GM12878 (cell line): Measurements from ENCODE around the gene PRC1. TPM values are rescaled to one million over a fixed set of nuclear protein-coding genes. Genes with fewer than 3 reads are reported as not detected.

Experiments
- ATAC-seq: fragments of 200-7000 bp; cut with Tn5 transposase; 3 replicates; pipeline ENCODE4 v1.9.1; 2020; ENCODE audit warnings: mild to moderate bottlenecking, moderate library complexity
- BruUV-seq: library from RNA; stranded (reverse); fragments of 400-500 nt; replicated peaks from 2 replicates; lab custom pipeline; 2021; lab: Mats Ljungman, UMichigan
- CTCF ChIA-PET: fragments of 300-600 bp; sonication (Branson Sonifier 250); formaldehyde crosslinking; extraction: SDS; loops from one replicate; lab custom pipeline; 2021; ENCODE audit warnings: inconsistent platforms; lab: Yijun Ruan, JAX
- POLR2A ChIA-PET: fragments of 350-600 bp; formaldehyde crosslinking; extraction: SDS; loops from one replicate; lab custom pipeline; 2021; ENCODE audit warnings: inconsistent platforms; lab: Charles Lee
- RAD21 ChIA-PET: fragments of 300-600 bp; sonication (Branson Sonifier 250); formaldehyde crosslinking; loops from one replicate; lab custom pipeline; 2023; ENCODE audit warnings: antibody characterized with exemption; ENCODE audit not compliant: unreplicated experiment; lab: Charles Lee
- SMC1A ChIA-PET: fragments of 300-600 bp; sonication (Branson Sonifier 250); formaldehyde crosslinking; loops from one replicate; lab custom pipeline; 2023; ENCODE audit not compliant: unreplicated experiment, uncharacterized antibody; lab: Charles Lee
- DNase-seq: peaks from one replicate; pipeline ENCODE4 v3.0.0-alpha.2; 2011; ENCODE audit warnings: low read depth, low spot score
- FAIRE-seq: peaks from 3 replicates; lab custom pipeline; 2011; peaks lifted over from hg19 to GRCh38; lab: Jason Lieb, UNC
- H2AFZ ChIP-seq: 2 replicates; pipeline ENCODE4 v1.6.0; 2011; ENCODE audit warnings: low read depth, low read length, control low read depth; ENCODE audit not compliant: control insufficient read depth
- H3K27ac ChIP-seq: 2 replicates; pipeline ENCODE4 v1.5.1; 2011; ENCODE audit warnings: control low read depth; ENCODE audit not compliant: control insufficient read depth, insufficient read depth
- H3K27me3 ChIP-seq, 2 experiments: replicated peaks in 1 of 2; 2 replicates each; pipeline versions ENCODE4 v1.6.0 to v1.6.1; 2011; ENCODE audit warnings: low read length in 1 of 2; ENCODE audit not compliant: control insufficient read depth in 2 of 2, insufficient read depth in 2 of 2
- H3K36me3 ChIP-seq, 2 experiments: 2 replicates each; pipeline ENCODE4 v1.5.1; 2011; ENCODE audit warnings: low read length in 1 of 2; ENCODE audit not compliant: control insufficient read depth in 2 of 2, insufficient read depth in 2 of 2
- H3K4me1 ChIP-seq: 2 replicates; pipeline ENCODE4 v1.6.1; 2011; ENCODE audit warnings: mild to moderate bottlenecking, low read length, moderate library complexity, mixed read lengths; ENCODE audit not compliant: control insufficient read depth, insufficient read depth
- H3K4me2 ChIP-seq: 2 replicates; pipeline ENCODE4 v1.6.0; 2011; ENCODE audit warnings: control low read depth; ENCODE audit not compliant: control insufficient read depth, insufficient read depth
- H3K4me3 ChIP-seq: fragments of 200-600 bp; sonication (generic); 2 replicates; pipeline ENCODE4 v1.5.1; 2016
- H3K79me2 ChIP-seq: 2 replicates; pipeline ENCODE4 v1.6.0; 2011; ENCODE audit warnings: low read length; ENCODE audit not compliant: control insufficient read depth, insufficient read depth
- H3K9ac ChIP-seq: 2 replicates; pipeline ENCODE4 v1.8.0; 2011; ENCODE audit warnings: low read length, control low read depth, mixed read lengths; ENCODE audit not compliant: control insufficient read depth, insufficient read depth
- H3K9me3 ChIP-seq: replicated peaks from 3 replicates; pipeline ENCODE4 v1.5.1; 2011; ENCODE audit warnings: mild to moderate bottlenecking, low read length; ENCODE audit not compliant: control insufficient read depth, insufficient read depth
- H4K20me1 ChIP-seq: 2 replicates; pipeline ENCODE4 v1.6.0; 2011; ENCODE audit not compliant: control insufficient read depth, insufficient read depth
- BRCA1 ChIP-seq: IDR thresholded peaks from 2 replicates; pipeline ENCODE4 v1.6.1; 2011; ENCODE audit warnings: low read depth, low read length, improper control_type of control experiment
- CHD2 ChIP-seq: IDR thresholded peaks from 2 replicates; pipeline ENCODE4 v1.6.1; 2011; ENCODE audit warnings: low read depth, low read length, improper control_type of control experiment, borderline replicate concordance
- CHD4 ChIP-seq: fragments of 200-600 bp; sonication (generic); IDR thresholded peaks from 2 replicates; pipeline ENCODE4 v1.6.1; 2016; ENCODE audit warnings: mild to moderate bottlenecking
- EP300 ChIP-seq, 2 experiments: fragments of 150-350 bp in 1 of 2; IDR thresholded peaks; 2 replicates each; pipeline ENCODE4 v1.6.1; 2011 to 2012; ENCODE audit warnings: low read depth in 2 of 2, low read length in 2 of 2, borderline replicate concordance in 1 of 2, improper control_type of control experiment in 1 of 2, inconsistent platforms in 1 of 2; ENCODE audit not compliant: control insufficient read depth in 1 of 2
- HCFC1 ChIP-seq: fragments of 150-350 bp; IDR thresholded peaks from 2 replicates; pipeline ENCODE4 v1.6.1; 2014; ENCODE audit warnings: low read length
- MEF2B ChIP-seq: fragments of 450-650 bp; IDR thresholded peaks from 2 replicates; pipeline ENCODE4 v1.6.1; 2018; ENCODE audit warnings: mild to moderate bottlenecking, moderate library complexity; ENCODE audit not compliant: partially characterized antibody, poor library complexity, severe bottlenecking
- SMARCA5 ChIP-seq: fragments of 450-650 bp; IDR thresholded peaks from 2 replicates; pipeline ENCODE4 v1.6.1; 2017; ENCODE audit warnings: mild to moderate bottlenecking
- SPI1 ChIP-seq: IDR thresholded peaks from 2 replicates; pipeline ENCODE4 v1.6.1; 2011; ENCODE audit warnings: low read depth, mild to moderate bottlenecking, low read length, moderate library complexity, borderline replicate concordance; ENCODE audit not compliant: insufficient read depth
- SREBF2 ChIP-seq: IDR thresholded peaks from 2 replicates; pipeline ENCODE4 v1.6.1; 2012; ENCODE audit warnings: mild to moderate bottlenecking, low read length
- SRF ChIP-seq, 2 experiments: IDR thresholded peaks; 2 replicates each; pipeline ENCODE4 v1.6.1; 2011; ENCODE audit warnings: low read depth in 2 of 2, low read length in 2 of 2, mild to moderate bottlenecking in 1 of 2, moderate library complexity in 1 of 2
- ZZZ3 ChIP-seq: IDR thresholded peaks from 2 replicates; pipeline ENCODE4 v1.6.1; 2011; ENCODE audit warnings: low read depth; ENCODE audit not compliant: control insufficient read depth, insufficient read length
- WGBS: methylation state at CpG from one replicate; pipeline ENCODE4 v1.1.6; 2016; ENCODE audit warnings: low lambda C conversion rate; ENCODE audit not compliant: insufficient replicate concordance, insufficient coverage; ENCODE audit errors: missing lambda C conversion rate; 5-methylcytosine and 5-hydroxymethylcytosine counted together
- in situ Hi-C: fragments of 300-500 bp; cut with MboI; formaldehyde crosslinking; loops from 9 replicates; pipeline ENCODE4 v1.14.3; 2018; ENCODE audit warnings: mixed read lengths
- intact Hi-C: fragments of 100-400 bp; cut with micrococcal nuclease; formaldehyde crosslinking; loops from one replicate; pipeline ENCODE4 v1.14.2; 2022; ENCODE audit not compliant: unreplicated experiment
- polyA plus RNA-seq, 11 experiments: library from polyadenylated mRNA; depleted of rRNA in 4 of 11; unstranded in 6 of 11; stranded (reverse) in 5 of 11; fragments of >200 nt; fragmentation: Nextera tagmentation in 4 of 11; fragmentation: Illumina TruSeq in 1 of 11; extraction: Ambion mirVana in 4 of 11; extraction: Trizol in 1 of 11; gene quantifications; 1 replicate in 1 of 11; 2 replicates in 10 of 11; pipeline versions ENCODE4 v1.2.1 to v1.2.3, GENCODE V29; 2011 to 2016; ENCODE audit warnings: inconsistent platforms in 2 of 11, missing spikeins in 2 of 11, low read depth in 1 of 11
- total RNA-seq, 4 experiments: library from RNA; depleted of rRNA in 3 of 4; stranded (reverse); fragments of >200 nt in 3 of 4; fragmentation: Illumina TruSeq in 1 of 4; extraction: Trizol in 1 of 4; gene quantifications; 2 replicates each; pipeline versions ENCODE4 v1.2.1 to v1.2.3, GENCODE V29; 2013 to 2021
- TF ChIP-seq, protein P1 (sequence below): fragments of 450-650 bp; IDR thresholded peaks from 2 replicates; pipeline ENCODE4 v1.6.1; 2017; ENCODE audit warnings: mild to moderate bottlenecking, low read depth, inconsistent platforms; ENCODE audit not compliant: poor library complexity, severe bottlenecking
- TF ChIP-seq, protein P2 (sequence below): IDR thresholded peaks from 2 replicates; pipeline ENCODE4 v1.6.1; 2012; ENCODE audit warnings: low read length, inconsistent platforms

PRC1 gene
- total and polyA plus RNA-seq, 10 of the 15 experiments (the other 5 are each of a cell fraction or from before 2014, with no cell fraction given): 100 to 241 (median 131) TPM

DNA sequence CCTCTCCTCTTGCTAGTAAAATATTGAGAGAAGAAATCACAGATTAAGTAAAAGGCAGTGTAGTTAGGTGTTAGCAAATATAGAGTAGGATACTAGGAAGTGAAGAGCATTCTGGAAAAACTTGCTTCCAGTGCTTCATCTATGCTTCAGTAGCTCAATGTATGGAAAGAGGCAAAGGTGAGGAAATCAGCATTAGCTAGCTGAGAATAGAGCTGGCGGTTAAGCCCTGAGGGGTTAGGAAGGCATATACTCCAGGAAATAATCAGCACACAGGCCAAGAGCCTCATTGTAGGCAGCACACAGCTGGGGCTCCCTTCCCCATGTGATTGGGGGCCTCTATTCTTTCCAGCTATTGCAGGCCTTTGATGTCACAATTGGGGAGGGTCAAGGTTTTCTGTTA, 25.9 kb downstream of the PRC1 start:
- DNase-seq (no peak), ATAC-seq (no peak), FAIRE-seq (no peak)
- Histone ChIP-seq H3K4me2 (no peak overlapping the region), H3K9me3 (no peaks in the 10 kb centered on the region), H3K27ac (no peak overlapping the region), H3K9ac (no peak overlapping the region), H4K20me1 (no peaks in the 10 kb centered on the region), H3K27me3 (no peaks in the 10 kb centered on the region), H3K4me3 (no peak overlapping the region), H3K79me2 (no peaks in the 10 kb centered on the region), H2AFZ (no peak overlapping the region), H3K36me3 (peaks cover 32 to 49% of the 10 kb centered on the region in 2 experiments), H3K4me1 (no peaks in the 10 kb centered on the region)
- ChIA-PET RAD21 (interaction anchor here (0.9 kb wide), 1 partner anchor 19 kb away, joined by 3 read pairs; no protein-coding TSS in a partner anchor), POLR2A (interaction anchor here (0.6 to 1.1 kb wide), 2 partner anchors 13 to 25 kb away, joined by 3 to 4 read pairs; no protein-coding TSS in a partner anchor), CTCF (interaction anchor here (1.3 to 2.6 kb wide), 3 partner anchors 13 to 65 kb away, joined by 3 to 12 read pairs (median 4); partner anchors contain the start of gene RCCD1), SMC1A (interaction anchor here (1.0 kb wide), 1 partner anchor 15 kb away, joined by 3 read pairs; no protein-coding TSS in a partner anchor)
- intact Hi-C loops (no loop called here), in situ Hi-C loops (loop anchor here (25.0 kb wide), 1 partner anchor 1381 kb away; the partner anchor contains the start of gene TICRR)
- WGBS: 100% methylated on average over 1 of the region's 1 CpG
- no peak for TF ChIP-seq CHD4
- no peak for TF ChIP-seq SREBF2
- no peak for TF ChIP-seq SPI1
- TF ChIP-seq BRCA1: no peak
- TF ChIP-seq, protein P1, sequence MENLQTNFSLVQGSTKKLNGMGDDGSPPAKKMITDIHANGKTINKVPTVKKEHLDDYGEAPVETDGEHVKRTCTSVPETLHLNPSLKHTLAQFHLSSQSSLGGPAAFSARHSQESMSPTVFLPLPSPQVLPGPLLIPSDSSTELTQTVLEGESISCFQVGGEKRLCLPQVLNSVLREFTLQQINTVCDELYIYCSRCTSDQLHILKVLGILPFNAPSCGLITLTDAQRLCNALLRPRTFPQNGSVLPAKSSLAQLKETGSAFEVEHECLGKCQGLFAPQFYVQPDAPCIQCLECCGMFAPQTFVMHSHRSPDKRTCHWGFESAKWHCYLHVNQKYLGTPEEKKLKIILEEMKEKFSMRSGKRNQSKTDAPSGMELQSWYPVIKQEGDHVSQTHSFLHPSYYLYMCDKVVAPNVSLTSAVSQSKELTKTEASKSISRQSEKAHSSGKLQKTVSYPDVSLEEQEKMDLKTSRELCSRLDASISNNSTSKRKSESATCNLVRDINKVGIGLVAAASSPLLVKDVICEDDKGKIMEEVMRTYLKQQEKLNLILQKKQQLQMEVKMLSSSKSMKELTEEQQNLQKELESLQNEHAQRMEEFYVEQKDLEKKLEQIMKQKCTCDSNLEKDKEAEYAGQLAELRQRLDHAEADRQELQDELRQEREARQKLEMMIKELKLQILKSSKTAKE: no peak
- TF ChIP-seq SMARCA5: no peak
- no peak for TF ChIP-seq MEF2B
- no peak for TF ChIP-seq EP300 (IDR thresholded peaks at IDR 0.05; ENCODE audit: borderline replicate concordance in 1 of 2, control insufficient read depth in 1 of 2, low read depth in 2 of 2, low read length in 2 of 2)
- no peak for TF ChIP-seq ZZZ3
- no peak for TF ChIP-seq SRF (IDR thresholded peaks at IDR 0.05; ENCODE audit: low read depth in 2 of 2, low read length in 2 of 2)
- TF ChIP-seq CHD2: no peak
- no peak for TF ChIP-seq HCFC1
- TF ChIP-seq, protein P2, sequence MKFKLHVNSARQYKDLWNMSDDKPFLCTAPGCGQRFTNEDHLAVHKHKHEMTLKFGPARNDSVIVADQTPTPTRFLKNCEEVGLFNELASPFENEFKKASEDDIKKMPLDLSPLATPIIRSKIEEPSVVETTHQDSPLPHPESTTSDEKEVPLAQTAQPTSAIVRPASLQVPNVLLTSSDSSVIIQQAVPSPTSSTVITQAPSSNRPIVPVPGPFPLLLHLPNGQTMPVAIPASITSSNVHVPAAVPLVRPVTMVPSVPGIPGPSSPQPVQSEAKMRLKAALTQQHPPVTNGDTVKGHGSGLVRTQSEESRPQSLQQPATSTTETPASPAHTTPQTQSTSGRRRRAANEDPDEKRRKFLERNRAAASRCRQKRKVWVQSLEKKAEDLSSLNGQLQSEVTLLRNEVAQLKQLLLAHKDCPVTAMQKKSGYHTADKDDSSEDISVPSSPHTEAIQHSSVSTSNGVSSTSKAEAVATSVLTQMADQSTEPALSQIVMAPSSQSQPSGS: no peak
- BruUV-seq: no TSS peak
